OCI-LY3 (cell line): ENCODE results near the gene KRT73.

Source experiments
- EZH2phosphoT487 ChIP-seq: fragments of 200-600 bp; shearing (Covaris generic); IDR thresholded peaks from 2 replicates; pipeline ENCODE4 v1.6.1; 2018; ENCODE audit warnings: antibody characterized with exemption, mixed run types, low read depth
- TF ChIP-seq, protein P1 (sequence below): fragments of 200-600, 300-600 bp; sonication (generic); IDR thresholded peaks from 2 replicates; pipeline ENCODE4 v1.5.1; 2014; ENCODE audit warnings: antibody characterized with exemption, low read length, low read depth

DNA sequence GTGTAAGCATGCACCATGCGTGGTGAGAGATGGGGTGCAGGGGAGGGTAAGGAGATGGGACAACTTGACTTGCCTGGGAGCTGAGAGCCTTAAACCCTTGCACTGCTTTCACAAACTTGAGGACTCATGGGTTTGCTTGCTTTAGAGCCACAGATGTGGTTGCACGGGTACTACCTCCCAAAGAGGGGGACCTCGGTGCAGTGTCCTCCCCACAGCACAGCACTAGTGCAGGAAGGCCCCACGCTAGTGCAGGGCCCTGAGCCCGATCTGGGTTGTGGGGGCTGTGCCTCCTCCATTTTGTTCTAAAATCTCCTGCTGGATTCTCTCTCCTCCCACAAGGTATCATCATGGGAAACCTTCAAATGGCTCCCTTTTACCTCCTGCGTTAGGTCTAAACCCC, 28.3 kb downstream of the KRT73 start:
- TF ChIP-seq, protein P1, sequence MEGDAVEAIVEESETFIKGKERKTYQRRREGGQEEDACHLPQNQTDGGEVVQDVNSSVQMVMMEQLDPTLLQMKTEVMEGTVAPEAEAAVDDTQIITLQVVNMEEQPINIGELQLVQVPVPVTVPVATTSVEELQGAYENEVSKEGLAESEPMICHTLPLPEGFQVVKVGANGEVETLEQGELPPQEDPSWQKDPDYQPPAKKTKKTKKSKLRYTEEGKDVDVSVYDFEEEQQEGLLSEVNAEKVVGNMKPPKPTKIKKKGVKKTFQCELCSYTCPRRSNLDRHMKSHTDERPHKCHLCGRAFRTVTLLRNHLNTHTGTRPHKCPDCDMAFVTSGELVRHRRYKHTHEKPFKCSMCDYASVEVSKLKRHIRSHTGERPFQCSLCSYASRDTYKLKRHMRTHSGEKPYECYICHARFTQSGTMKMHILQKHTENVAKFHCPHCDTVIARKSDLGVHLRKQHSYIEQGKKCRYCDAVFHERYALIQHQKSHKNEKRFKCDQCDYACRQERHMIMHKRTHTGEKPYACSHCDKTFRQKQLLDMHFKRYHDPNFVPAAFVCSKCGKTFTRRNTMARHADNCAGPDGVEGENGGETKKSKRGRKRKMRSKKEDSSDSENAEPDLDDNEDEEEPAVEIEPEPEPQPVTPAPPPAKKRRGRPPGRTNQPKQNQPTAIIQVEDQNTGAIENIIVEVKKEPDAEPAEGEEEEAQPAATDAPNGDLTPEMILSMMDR, result no peak
- no peak for TF ChIP-seq EZH2phosphoT487
